GM12875 (cell line): ENCODE measurements around the gene CACYBP.

Source experiments
- H3K4me3 ChIP-seq: one replicate; pipeline ENCODE4 v1.5.1; 2011; ENCODE audit warnings: low read depth, low read length, control low read depth
- CTCF ChIP-seq: IDR thresholded peaks from 2 replicates; pipeline ENCODE4 v1.5.1; 2011; ENCODE audit warnings: low read depth, mild to moderate bottlenecking, control low read depth, inconsistent platforms, low read length, moderate library complexity, borderline replicate concordance; ENCODE audit not compliant: insufficient read depth

Gene CACYBP

GRCh38 chr1:175005085-175005783 lies 5.5 kb downstream of the CACYBP start:
- no peak overlapping the region for H3K4me3 ChIP-seq
- no peak for TF ChIP-seq CTCF

- H3K4me3 ChIP-seq: no peak overlapping the region
- TF ChIP-seq CTCF: no peak
These were observed 9.8 kb downstream of the CACYBP start for GRCh38 chr1:175009532-175009931.

GRCh38 chr1:175013445-175013844 lies 13.7 kb downstream of the CACYBP start:
- no peak for TF ChIP-seq CTCF
- no peak overlapping the region for H3K4me3 ChIP-seq

- no peak for TF ChIP-seq CTCF
- H3K4me3 ChIP-seq: no peak overlapping the region
These were observed 15.5 kb downstream of the CACYBP start for GRCh38 chr1:175015243-175015642.

GRCh38 chr1:175019524-175019923 lies 19.8 kb downstream of the CACYBP start:
- H3K4me3 ChIP-seq: no peak overlapping the region
- no peak for TF ChIP-seq CTCF

- no peak for TF ChIP-seq CTCF
- H3K4me3 ChIP-seq: peak within 1 kb of the TSS; percentile 87
These were observed 23.5 kb downstream of the CACYBP start, which contains the start of gene MRPS14 for GRCh38 chr1:175023043-175023921. Gene MRPS14, minus strand, starts transcription at chr1:175023425. Its CDS starts 17 bp downstream, at chr1:175023408.

GRCh38 chr1:175023922-175024242 lies 24.1 kb downstream of the CACYBP start:
- peak overlapping the region; percentile 87 for H3K4me3 ChIP-seq
